Lower lobe of right lung (tissue), 2 donors: ENCODE results near the gene SOX11. TPM values are rescaled to one million over a fixed set of nuclear protein-coding genes. Genes with fewer than 3 reads are reported as not detected.

Source experiments
- ATAC-seq, 2 donors: fragments of 200-7000 bp; cut with Tn5 transposase; one replicate each; pipeline ENCODE4 v1.9.1; 2020 to 2022; ENCODE audit warnings: mild to moderate bottlenecking in 2 of 2, moderate library complexity in 2 of 2
- DNase-seq: peaks from one replicate; pipeline ENCODE4 v3.0.0-alpha.2; 2020
- H3K27ac ChIP-seq: fragments of 200-600 bp; one replicate; pipeline ENCODE4 v1.8.0; 2022
- H3K27me3 ChIP-seq: fragments of 200-600 bp; one replicate; pipeline ENCODE4 v1.8.0; 2022; ENCODE audit warnings: low read depth
- H3K36me3 ChIP-seq: fragments of 200-600 bp; one replicate; pipeline ENCODE4 v1.8.0; 2022; ENCODE audit warnings: mild to moderate bottlenecking
- H3K4me1 ChIP-seq: fragments of 200-600 bp; one replicate; pipeline ENCODE4 v1.8.0; 2022
- H3K4me3 ChIP-seq: fragments of 200-600 bp; one replicate; pipeline ENCODE4 v1.8.0; 2022; ENCODE audit warnings: mild to moderate bottlenecking
- H3K9me3 ChIP-seq: fragments of 200-600 bp; one replicate; pipeline ENCODE4 v1.8.0; 2022
- intact Hi-C: fragments of 100-400 bp; cut with DNase I; formaldehyde crosslinking; loops from one replicate; pipeline ENCODE4 v1.11.0; 2022
- total RNA-seq: library from RNA; stranded (reverse); fragmentation: NEBNext Ultra II Directional; extraction: Animal tissue kit (Norgen Biotek cat#: 25700); gene quantifications from one replicate; pipeline ENCODE4 v1.2.1, GENCODE V29; 2021
- TF ChIP-seq, protein P1 (sequence below): fragments of 200-600 bp; IDR thresholded peaks from one replicate; pipeline ENCODE4 v1.8.0; 2022; ENCODE audit warnings: antibody characterized with exemption, mild to moderate bottlenecking
- donor health status: DM: no; HTN: yes; CAD: no; lungs with severe emphysema.

SOX11 gene
- total RNA-seq, 1 donor from 2014 or later, result 0.03 TPM

DNA sequence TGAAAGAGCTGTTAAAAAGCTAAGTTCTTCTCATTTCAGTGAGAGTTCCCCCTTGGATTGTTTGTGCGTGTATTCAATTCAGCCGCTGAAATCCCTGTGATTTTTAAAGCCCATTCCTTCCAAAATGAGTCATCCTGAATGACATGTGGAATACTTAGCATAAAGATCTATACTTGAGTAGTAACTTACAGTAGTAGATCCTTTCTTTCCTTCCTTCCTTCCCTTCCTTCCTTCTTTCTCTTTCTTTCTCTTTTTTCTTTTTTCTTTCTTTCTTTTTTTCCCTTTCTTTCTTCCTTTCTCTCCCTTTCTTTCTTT, 18.2 kb upstream of the SOX11 start:
- ATAC-seq, result no peak
- H3K9me3 ChIP-seq, result no peaks in the 10 kb centered on the region
- intact Hi-C loops, result no loop called here
- H3K27me3 ChIP-seq, result peaks cover 29% of the 10 kb centered on the region
- DNase-seq, result no peak
- TF ChIP-seq, protein P1, sequence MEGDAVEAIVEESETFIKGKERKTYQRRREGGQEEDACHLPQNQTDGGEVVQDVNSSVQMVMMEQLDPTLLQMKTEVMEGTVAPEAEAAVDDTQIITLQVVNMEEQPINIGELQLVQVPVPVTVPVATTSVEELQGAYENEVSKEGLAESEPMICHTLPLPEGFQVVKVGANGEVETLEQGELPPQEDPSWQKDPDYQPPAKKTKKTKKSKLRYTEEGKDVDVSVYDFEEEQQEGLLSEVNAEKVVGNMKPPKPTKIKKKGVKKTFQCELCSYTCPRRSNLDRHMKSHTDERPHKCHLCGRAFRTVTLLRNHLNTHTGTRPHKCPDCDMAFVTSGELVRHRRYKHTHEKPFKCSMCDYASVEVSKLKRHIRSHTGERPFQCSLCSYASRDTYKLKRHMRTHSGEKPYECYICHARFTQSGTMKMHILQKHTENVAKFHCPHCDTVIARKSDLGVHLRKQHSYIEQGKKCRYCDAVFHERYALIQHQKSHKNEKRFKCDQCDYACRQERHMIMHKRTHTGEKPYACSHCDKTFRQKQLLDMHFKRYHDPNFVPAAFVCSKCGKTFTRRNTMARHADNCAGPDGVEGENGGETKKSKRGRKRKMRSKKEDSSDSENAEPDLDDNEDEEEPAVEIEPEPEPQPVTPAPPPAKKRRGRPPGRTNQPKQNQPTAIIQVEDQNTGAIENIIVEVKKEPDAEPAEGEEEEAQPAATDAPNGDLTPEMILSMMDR, result no peak
- H3K4me1 ChIP-seq, result no peaks in the 10 kb centered on the region
- H3K4me3 ChIP-seq, result no peak overlapping the region
- no peaks in the 10 kb centered on the region for H3K36me3 ChIP-seq
- H3K27ac ChIP-seq, result no peak overlapping the region

DNA sequence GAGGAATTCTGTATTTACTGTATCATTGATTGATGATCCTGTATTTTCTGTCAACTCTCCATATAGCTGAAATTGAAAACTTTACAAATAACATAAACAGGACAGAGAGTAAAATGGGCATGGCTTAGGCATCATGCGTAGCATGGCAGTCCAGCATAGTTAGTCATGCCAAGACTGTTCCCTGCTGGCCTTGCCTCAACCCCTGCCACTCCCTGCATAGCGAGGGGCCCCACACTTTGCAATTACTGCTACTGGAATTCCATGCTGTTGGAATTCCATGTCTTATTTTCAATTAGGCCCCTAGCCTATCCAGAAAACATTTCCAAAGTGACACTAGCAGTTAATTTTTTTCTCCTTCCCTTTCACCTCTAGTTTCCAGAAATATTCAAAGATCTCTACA, 15.1 kb upstream of the SOX11 start:
- Histone ChIP-seq H3K9me3 (no peaks in the 10 kb centered on the region), H3K27me3 (peaks cover 28% of the 10 kb centered on the region), H3K27ac (no peak overlapping the region), H3K4me1 (no peaks in the 10 kb centered on the region), H3K36me3 (no peaks in the 10 kb centered on the region), H3K4me3 (no peak overlapping the region)
- intact Hi-C loops, result no loop called here
- TF ChIP-seq, protein P1, result no peak
- ATAC-seq, result no peak
- no peak for DNase-seq

DNA sequence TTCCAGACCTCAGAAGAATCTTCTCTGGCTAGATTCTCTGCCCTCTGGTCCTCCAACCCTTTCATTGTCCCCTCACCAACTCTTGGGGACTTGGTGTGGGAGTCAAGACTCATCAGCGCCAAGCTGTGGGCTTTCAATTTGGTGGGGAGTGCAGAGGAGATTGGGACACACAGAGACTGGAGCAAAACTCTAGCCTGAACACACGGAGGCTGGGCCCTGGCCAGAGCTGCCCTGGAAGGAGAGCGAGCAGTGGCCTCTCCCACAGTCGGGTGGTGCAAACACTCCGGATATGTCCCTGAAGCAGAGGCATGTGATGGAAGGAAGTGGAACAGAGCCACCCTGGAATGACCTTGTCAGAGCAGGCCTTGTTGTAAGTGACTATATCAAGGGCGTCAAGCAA, 8.7 kb upstream of the SOX11 start:
- TF ChIP-seq, protein P1, result no peak
- Histone ChIP-seq H3K4me1 (no peaks in the 10 kb centered on the region), H3K27ac (no peak overlapping the region), H3K27me3 (peaks cover 19% of the 10 kb centered on the region), H3K4me3 (no peak overlapping the region), H3K9me3 (no peaks in the 10 kb centered on the region), H3K36me3 (no peaks in the 10 kb centered on the region)
- ATAC-seq, result no peak
- intact Hi-C loops, result no loop called here
- no peak for DNase-seq

DNA sequence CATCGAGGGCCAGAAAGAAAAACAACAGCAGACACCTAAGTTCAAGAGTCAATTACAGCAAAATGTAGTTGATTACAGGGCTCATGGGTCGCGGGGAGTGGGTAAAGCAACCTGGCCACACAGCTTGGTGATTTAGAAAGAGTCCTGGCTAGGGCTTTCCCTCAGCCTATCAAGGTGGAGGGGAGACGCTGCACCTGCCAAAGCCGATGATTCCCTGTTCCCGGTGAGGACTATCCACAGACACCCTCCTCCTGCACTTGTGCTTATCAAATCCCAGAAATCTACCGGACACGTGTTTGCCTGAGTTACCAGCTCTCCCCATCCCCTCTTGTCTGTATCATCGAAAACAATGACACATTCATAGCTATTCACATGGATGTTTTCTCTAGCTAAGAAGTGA, 7.0 kb upstream of the SOX11 start:
- Histone ChIP-seq H3K27me3 (peaks cover 20% of the 10 kb centered on the region), H3K4me3 (no peak overlapping the region), H3K9me3 (no peaks in the 10 kb centered on the region), H3K36me3 (no peaks in the 10 kb centered on the region), H3K4me1 (no peaks in the 10 kb centered on the region), H3K27ac (no peak overlapping the region)
- intact Hi-C loops, result no loop called here
- TF ChIP-seq, protein P1, result no peak
- ATAC-seq, result no peak
- no peak for DNase-seq

DNA sequence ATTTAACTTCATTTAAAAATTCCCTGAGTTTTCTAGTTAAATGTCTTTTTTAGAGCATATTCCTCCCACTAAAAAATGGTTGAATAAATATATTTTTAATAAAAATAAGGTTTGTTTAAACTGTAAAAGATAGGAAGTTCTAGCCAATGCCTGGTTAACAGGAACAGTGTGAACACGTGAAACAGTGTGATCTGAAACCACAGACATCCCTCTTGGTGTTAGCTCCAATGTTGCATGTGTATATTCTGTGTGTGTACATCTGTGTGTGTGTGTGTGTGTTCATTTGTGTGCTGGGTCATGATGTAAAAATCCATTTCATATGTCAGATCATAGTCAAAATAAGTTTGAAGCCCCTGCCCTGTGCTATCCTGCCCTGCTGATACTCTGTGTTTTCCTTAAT, 6.1 kb upstream of the SOX11 start:
- intact Hi-C loops, result no loop called here
- TF ChIP-seq, protein P1, result no peak
- no peaks in the 10 kb centered on the region for H3K4me1 ChIP-seq
- no peaks in the 10 kb centered on the region for H3K36me3 ChIP-seq
- H3K4me3 ChIP-seq, result no peak overlapping the region
- peaks cover 29% of the 10 kb centered on the region for H3K27me3 ChIP-seq
- ATAC-seq, result no peak
- H3K9me3 ChIP-seq, result no peaks in the 10 kb centered on the region
- DNase-seq, result no peak
- H3K27ac ChIP-seq, result no peak overlapping the region

DNA sequence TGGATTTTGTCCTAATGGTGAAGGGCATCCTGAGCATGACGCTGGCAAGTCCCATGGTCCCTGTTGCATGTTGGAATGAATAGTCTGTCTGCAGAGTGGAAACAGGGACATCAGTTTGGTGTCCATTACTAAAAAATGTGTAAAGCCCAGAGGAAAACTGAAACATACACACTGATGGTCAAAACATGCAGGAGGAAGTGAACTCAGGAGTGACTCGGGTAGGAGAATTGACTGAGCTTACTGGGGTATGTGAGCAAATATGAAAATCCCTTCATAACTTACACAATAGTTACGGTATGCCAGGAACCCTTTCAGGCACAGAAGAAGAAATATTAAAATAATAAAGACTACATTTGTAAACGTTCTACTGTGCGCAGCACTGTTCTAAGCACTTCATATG, 5.6 kb upstream of the SOX11 start:
- no peak overlapping the region for H3K27ac ChIP-seq
- TF ChIP-seq, protein P1, result no peak
- no peaks in the 10 kb centered on the region for H3K4me1 ChIP-seq
- no peak overlapping the region for H3K4me3 ChIP-seq
- peaks cover 33% of the 10 kb centered on the region for H3K27me3 ChIP-seq
- intact Hi-C loops, result no loop called here
- ATAC-seq, result no peak
- H3K9me3 ChIP-seq, result no peaks in the 10 kb centered on the region
- DNase-seq, result no peak
- no peaks in the 10 kb centered on the region for H3K36me3 ChIP-seq
